Nephron progenitor cell (in vitro differentiated cells): Measurements from ENCODE around the gene NCAPD3.
A peak's percentile ranks its signal among the peaks of the same experiment; 100 is the strongest.

Experiments
- DNase-seq: peaks from one replicate; pipeline ENCODE4 v3.0.0; 2021
- H3K27ac Mint-ChIP-seq: 2 replicates; pipeline ENCODE4 v1.8.0; 2021; ENCODE audit warnings: mild to moderate bottlenecking, moderate library complexity, mixed read lengths
- H3K27me3 Mint-ChIP-seq: 2 replicates; pipeline ENCODE4 v1.8.0; 2021; ENCODE audit warnings: mild to moderate bottlenecking, low read depth, mixed read lengths; ENCODE audit not compliant: poor library complexity
- H3K36me3 Mint-ChIP-seq: 2 replicates; pipeline ENCODE4 v1.8.0; 2021; ENCODE audit warnings: low read depth, mixed read lengths
- H3K4me1 Mint-ChIP-seq: 2 replicates; pipeline ENCODE4 v1.8.0; 2021; ENCODE audit warnings: mixed read lengths
- H3K4me3 Mint-ChIP-seq: 2 replicates; pipeline ENCODE4 v1.8.0; 2021; ENCODE audit warnings: mild to moderate bottlenecking, moderate library complexity, mixed read lengths
- H3K9me3 Mint-ChIP-seq: 2 replicates; pipeline ENCODE4 v1.8.0; 2021; ENCODE audit warnings: mild to moderate bottlenecking, moderate library complexity, mixed read lengths
- TF ChIP-seq, protein P1 (sequence below): fragments of 200-600 bp; sonication (generic); IDR thresholded peaks from 2 replicates; pipeline ENCODE4 v1.5.0; 2021; ENCODE audit warnings: antibody characterized with exemption

Gene NCAPD3

DNA sequence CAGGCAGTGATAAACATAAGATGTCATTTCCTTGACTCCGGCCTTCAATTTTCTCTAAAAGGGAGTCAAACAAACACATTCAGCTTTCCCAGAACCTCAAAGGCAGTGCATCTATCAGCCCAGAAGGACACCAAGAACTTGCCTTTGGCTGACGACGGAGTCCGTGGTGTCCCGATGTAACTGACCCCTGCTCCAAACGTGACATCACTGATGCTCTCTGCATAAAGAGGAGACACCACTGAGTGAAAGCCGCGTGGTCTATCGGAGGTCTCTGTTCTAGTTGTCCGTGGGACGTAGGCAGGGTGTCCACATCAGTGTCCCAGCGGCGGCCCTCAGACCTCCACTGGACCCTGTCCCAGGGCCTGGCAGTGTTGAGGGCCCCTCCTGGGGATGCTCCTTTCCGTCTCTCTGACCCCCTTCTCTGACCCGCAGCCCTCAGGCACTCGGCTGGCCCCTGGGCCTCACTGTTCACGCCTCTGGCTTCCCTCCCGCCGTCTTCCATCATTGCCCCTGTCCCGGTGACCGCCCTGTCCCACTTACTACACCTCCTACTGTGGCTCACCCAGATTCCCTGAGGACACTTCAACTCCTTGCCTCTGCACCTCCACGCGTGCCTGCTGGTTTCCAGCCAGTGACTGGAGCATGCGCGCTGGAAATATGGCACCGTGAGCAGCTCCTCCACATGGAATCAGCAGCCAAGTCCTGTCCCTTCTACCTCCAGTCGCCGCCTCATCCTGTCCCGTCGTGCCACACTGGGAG, 70.4 kb downstream of the NCAPD3 start:
- peaks cover 69% of the 10 kb centered on the region for H3K36me3 Mint-ChIP-seq
- TF ChIP-seq, protein P1, sequence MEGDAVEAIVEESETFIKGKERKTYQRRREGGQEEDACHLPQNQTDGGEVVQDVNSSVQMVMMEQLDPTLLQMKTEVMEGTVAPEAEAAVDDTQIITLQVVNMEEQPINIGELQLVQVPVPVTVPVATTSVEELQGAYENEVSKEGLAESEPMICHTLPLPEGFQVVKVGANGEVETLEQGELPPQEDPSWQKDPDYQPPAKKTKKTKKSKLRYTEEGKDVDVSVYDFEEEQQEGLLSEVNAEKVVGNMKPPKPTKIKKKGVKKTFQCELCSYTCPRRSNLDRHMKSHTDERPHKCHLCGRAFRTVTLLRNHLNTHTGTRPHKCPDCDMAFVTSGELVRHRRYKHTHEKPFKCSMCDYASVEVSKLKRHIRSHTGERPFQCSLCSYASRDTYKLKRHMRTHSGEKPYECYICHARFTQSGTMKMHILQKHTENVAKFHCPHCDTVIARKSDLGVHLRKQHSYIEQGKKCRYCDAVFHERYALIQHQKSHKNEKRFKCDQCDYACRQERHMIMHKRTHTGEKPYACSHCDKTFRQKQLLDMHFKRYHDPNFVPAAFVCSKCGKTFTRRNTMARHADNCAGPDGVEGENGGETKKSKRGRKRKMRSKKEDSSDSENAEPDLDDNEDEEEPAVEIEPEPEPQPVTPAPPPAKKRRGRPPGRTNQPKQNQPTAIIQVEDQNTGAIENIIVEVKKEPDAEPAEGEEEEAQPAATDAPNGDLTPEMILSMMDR: no peak

DNA sequence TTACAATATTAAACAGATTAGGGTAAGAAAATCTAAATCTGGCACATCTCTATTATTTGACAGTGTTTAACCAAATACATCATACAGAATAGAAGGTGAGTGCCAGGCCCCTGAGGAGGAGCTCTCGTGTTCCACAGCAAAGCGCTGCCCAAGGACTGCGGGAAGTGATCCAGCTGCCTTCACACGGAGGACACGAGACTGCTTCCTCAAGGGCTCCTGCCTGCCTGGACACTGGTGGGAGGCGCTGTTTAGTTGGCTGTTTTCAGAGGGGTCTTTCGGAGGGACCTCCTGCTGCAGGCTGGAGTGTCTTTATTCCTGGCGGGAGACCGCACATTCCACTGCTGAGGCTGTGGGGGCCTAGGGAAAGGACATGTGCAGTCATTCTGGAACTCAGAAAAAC, 71.1 kb downstream of the NCAPD3 start:
- Mint-ChIP-seq H3K27me3 (no peaks in the 10 kb centered on the region), H3K27ac (no peak overlapping the region), H3K4me3 (no peak overlapping the region), H3K36me3 (peaks cover 70% of the 10 kb centered on the region), H3K4me1 (peaks cover 4% of the 10 kb centered on the region), H3K9me3 (no peaks in the 10 kb centered on the region)
- DNase-seq: no peak
- TF ChIP-seq, protein P1: no peak

More for the DNA sequence above, 70.4 kb downstream of the NCAPD3 start:
- no peak for DNase-seq
- Mint-ChIP-seq H3K4me1 (peaks cover 4% of the 10 kb centered on the region), H3K27me3 (no peaks in the 10 kb centered on the region), H3K4me3 (no peak overlapping the region), H3K9me3 (no peaks in the 10 kb centered on the region), H3K27ac (peak overlapping the region; percentile 98)

- Mint-ChIP-seq H3K4me3 (no peak overlapping the region), H3K4me1 (peaks cover 4% of the 10 kb centered on the region), H3K36me3 (peaks cover 72% of the 10 kb centered on the region), H3K27me3 (no peaks in the 10 kb centered on the region), H3K9me3 (no peaks in the 10 kb centered on the region), H3K27ac (no peak overlapping the region)
- TF ChIP-seq, protein P1: no peak
- no peak for DNase-seq
Observed at GRCh38 chr11:134151083-134151747, 72.6 kb downstream of the NCAPD3 start.

DNA sequence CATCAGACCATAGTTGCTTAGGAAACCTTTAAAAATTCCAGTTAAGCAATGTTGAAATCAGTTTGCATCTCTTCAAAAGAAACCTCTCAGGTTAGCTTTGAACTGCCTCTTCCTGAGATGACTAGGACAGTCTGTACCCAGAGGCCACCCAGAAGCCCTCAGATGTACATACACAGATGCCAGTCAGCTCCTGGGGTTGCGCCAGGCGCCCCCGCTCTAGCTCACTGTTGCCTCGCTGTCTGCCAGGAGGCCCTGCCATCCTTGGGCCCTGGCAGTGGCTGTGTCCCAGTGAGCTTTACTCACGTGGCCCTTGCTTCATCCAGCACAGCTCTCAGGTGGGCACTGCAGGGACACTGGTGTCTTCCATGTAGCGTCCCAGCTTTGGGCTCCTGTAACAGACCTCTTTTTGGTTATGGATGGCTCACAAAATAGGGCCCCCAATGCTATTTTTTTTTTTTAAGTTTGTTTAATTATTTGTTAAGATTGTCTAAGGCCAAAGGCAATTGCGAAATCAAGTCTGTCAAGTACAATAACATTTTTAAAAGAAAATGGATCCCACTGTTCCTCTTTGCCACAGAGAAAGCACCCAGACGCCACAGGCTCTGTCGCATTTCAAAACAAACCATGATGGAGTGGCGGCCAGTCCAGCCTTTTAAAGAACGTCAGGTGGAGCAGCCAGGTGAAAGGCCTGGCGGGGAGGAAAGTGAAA, 73.4 kb downstream of the NCAPD3 start:
- Mint-ChIP-seq H3K4me3 (no peak overlapping the region), H3K9me3 (no peaks in the 10 kb centered on the region), H3K27ac (peak overlapping the region; percentile 71), H3K36me3 (peaks cover 72% of the 10 kb centered on the region), H3K27me3 (no peaks in the 10 kb centered on the region), H3K4me1 (peaks cover 6% of the 10 kb centered on the region)
- TF ChIP-seq, protein P1: no peak
- no peak for DNase-seq

GRCh38 chr11:134149371-134149770, 74.4 kb downstream of the NCAPD3 start:
- no peak overlapping the region for H3K27ac Mint-ChIP-seq
- H3K27me3 Mint-ChIP-seq: no peaks in the 10 kb centered on the region
- peaks cover 73% of the 10 kb centered on the region for H3K36me3 Mint-ChIP-seq
- no peak overlapping the region for H3K4me3 Mint-ChIP-seq
- no peak for DNase-seq
- TF ChIP-seq, protein P1: no peak
- peaks cover under 1% of the 10 kb centered on the region for H3K9me3 Mint-ChIP-seq
- peaks cover 12% of the 10 kb centered on the region for H3K4me1 Mint-ChIP-seq
